ENCODE measurements around the gene TYW1. TPM values are rescaled to one million over a fixed set of nuclear protein-coding genes. Genes with fewer than 3 reads are reported as not detected.
"Not testable (repeated sequence)": the region's sequence is repeated elsewhere in the genome, so short reads cannot be mapped to it uniquely, and the experiment has no call there.

TYW1 gene
- total RNA-seq, 1 donor from 2014 or later, result 23.1 TPM

- Mint-ChIP-seq H3K27ac (no peak overlapping the region), H3K27me3 (ENCODE audit: insufficient read depth, low read depth) (no peaks in the 10 kb centered on the region), H3K9me3 (peaks cover 15% of the 10 kb centered on the region), H3K4me3 (no peak overlapping the region), H3K36me3 (peaks cover 10% of the 10 kb centered on the region), H3K4me1 (peaks cover 2% of the 10 kb centered on the region)
- Histone ChIP-seq H3K4me2 (peak overlapping the region; percentile 54), H3K79me2 (ENCODE audit: low read depth) (no peaks in the 10 kb centered on the region), H2AFZ (replicated peaks) (no peak overlapping the region), H3K36me3 (no peaks in the 10 kb centered on the region), H4K20me1 (ENCODE audit: low read depth) (no peaks in the 10 kb centered on the region), H3K27me3 (no peaks in the 10 kb centered on the region), H3K4me3 (peak overlapping the region; percentile 3), H3F3A (ENCODE audit: low read depth) (peaks cover 10% of the 10 kb centered on the region), H3K27ac (peak overlapping the region; percentile 68), H3K9me3 (ENCODE audit: low read depth) (no peaks in the 10 kb centered on the region), H3K4me1 (peaks cover 10% of the 10 kb centered on the region), H3K9ac (no peak overlapping the region)
- TF ChIP-seq EZH2 (IDR thresholded peaks at IDR 0.05) (no peak), EZH2phosphoT487 (IDR thresholded peaks at IDR 0.05) (no peak), CTCF (IDR thresholded peaks at IDR 0.05) (no peak)
- peak; percentile 74 for DNase-seq (ENCODE audit: low spot score)
These were observed 255.4 kb downstream of the TYW1 start for GRCh38 chr7:67251986-67252558.

DNA sequence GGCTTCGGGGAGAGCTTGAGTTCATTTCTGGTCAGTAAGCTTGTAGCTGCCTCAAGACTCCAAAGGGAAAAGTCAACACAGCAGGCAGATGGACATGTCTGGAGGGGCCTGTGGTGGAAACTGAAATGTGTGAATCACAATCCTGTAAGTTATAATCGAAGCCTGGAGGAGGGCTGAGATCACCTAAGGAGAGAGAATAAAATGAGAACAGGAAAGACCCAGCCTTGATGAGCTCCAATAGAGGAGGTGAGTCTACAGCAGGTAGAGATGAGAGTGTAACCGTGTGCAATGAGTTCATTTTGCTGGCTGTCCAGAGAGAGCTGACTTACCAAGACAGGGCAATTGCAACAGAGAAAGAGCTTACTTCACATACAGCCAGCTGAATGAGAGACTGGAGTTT lies 258.4 kb downstream of the TYW1 start:
- Histone ChIP-seq H3F3A (ENCODE audit: low read depth) (peaks cover 10% of the 10 kb centered on the region), H3K4me1 (peaks cover 14% of the 10 kb centered on the region)
- H3K36me3 Mint-ChIP-seq; H3K27me3 Mint-ChIP-seq (ENCODE audit: insufficient read depth, low read depth); DNase-seq (ENCODE audit: low spot score); H3K9ac ChIP-seq; H3K27ac ChIP-seq; H3K79me2 ChIP-seq (ENCODE audit: low read depth); H3K4me3 ChIP-seq; H2AFZ ChIP-seq (replicated peaks); H4K20me1 ChIP-seq (ENCODE audit: low read depth); H3K4me3 Mint-ChIP-seq; H3K27ac Mint-ChIP-seq; H3K4me2 ChIP-seq; H3K9me3 ChIP-seq (ENCODE audit: low read depth); H3K27me3 ChIP-seq; H3K36me3 ChIP-seq: not testable (repeated sequence)
- Mint-ChIP-seq H3K9me3 (peaks cover 13% of the 10 kb centered on the region), H3K4me1 (peaks cover 11% of the 10 kb centered on the region)

- Mint-ChIP-seq H3K4me1 (peaks cover 11% of the 10 kb centered on the region), H3K27ac (peak overlapping the region; percentile 3)
- H3K79me2 ChIP-seq (ENCODE audit: low read depth); H3K36me3 Mint-ChIP-seq; H2AFZ ChIP-seq (replicated peaks); H3K27ac ChIP-seq; H3F3A ChIP-seq (ENCODE audit: low read depth); H3K4me3 Mint-ChIP-seq; H3K4me3 ChIP-seq; H4K20me1 ChIP-seq (ENCODE audit: low read depth); H3K9me3 Mint-ChIP-seq; H3K9me3 ChIP-seq (ENCODE audit: low read depth); DNase-seq (ENCODE audit: low spot score); H3K36me3 ChIP-seq; H3K9ac ChIP-seq; H3K27me3 Mint-ChIP-seq (ENCODE audit: insufficient read depth, low read depth); H3K27me3 ChIP-seq; H3K4me1 ChIP-seq: not testable (repeated sequence)
- H3K4me2 ChIP-seq, result peak overlapping the region; percentile 27
These were observed 261.1 kb downstream of the TYW1 start for GRCh38 chr7:67257779-67258178.

GRCh38 chr7:67259363-67259762 lies 262.7 kb downstream of the TYW1 start:
- H3K9me3 Mint-ChIP-seq; H3K36me3 ChIP-seq; H3K4me2 ChIP-seq; H3K9me3 ChIP-seq (ENCODE audit: low read depth); H3K36me3 Mint-ChIP-seq; H2AFZ ChIP-seq (replicated peaks); H3K4me3 Mint-ChIP-seq; DNase-seq (ENCODE audit: low spot score); H4K20me1 ChIP-seq (ENCODE audit: low read depth); H3K27ac ChIP-seq; H3F3A ChIP-seq (ENCODE audit: low read depth); H3K9ac ChIP-seq; H3K27me3 ChIP-seq; H3K27ac Mint-ChIP-seq; H3K4me1 ChIP-seq; H3K79me2 ChIP-seq (ENCODE audit: low read depth); H3K27me3 Mint-ChIP-seq (ENCODE audit: insufficient read depth, low read depth); H3K4me3 ChIP-seq: not testable (repeated sequence)
- H3K4me1 Mint-ChIP-seq, result peaks cover 11% of the 10 kb centered on the region

DNA sequence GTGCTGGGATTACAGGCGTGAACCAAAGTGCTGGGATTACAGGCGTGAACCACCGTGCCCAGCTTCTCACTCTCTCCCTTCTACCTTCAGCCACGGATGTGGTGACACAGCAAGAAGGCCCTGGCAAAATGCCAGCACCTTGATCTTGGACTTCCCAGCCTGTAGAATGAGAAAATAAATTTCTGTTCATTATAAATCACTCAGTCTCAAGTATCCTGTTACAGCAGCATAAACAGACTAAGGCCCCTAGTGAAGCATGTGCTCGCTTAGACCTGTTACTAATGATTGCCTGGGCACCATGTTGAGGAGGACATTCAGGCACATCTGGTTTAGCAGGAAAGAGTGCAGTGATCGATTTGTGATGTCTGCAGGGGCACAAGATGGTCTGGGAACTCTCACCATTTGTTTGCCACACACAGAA lies 263.5 kb downstream of the TYW1 start:
- H3K4me1 ChIP-seq; H4K20me1 ChIP-seq (ENCODE audit: low read depth); H3K4me3 ChIP-seq; H3K36me3 ChIP-seq; H3K9me3 ChIP-seq (ENCODE audit: low read depth); H3K9ac ChIP-seq; H3K9me3 Mint-ChIP-seq; H3K4me2 ChIP-seq; H2AFZ ChIP-seq (replicated peaks); H3K79me2 ChIP-seq (ENCODE audit: low read depth); H3K27me3 Mint-ChIP-seq (ENCODE audit: insufficient read depth, low read depth); H3K27ac ChIP-seq; DNase-seq (ENCODE audit: low spot score); H3K27me3 ChIP-seq; H3K27ac Mint-ChIP-seq; H3F3A ChIP-seq (ENCODE audit: low read depth); H3K36me3 Mint-ChIP-seq; H3K4me3 Mint-ChIP-seq: not testable (repeated sequence)
- H3K4me1 Mint-ChIP-seq, result peaks cover 11% of the 10 kb centered on the region

- H3K27me3 ChIP-seq; H3K27ac ChIP-seq; H3K4me1 ChIP-seq; H3K4me2 ChIP-seq; H3K4me1 Mint-ChIP-seq; H3K36me3 Mint-ChIP-seq; H3K9me3 ChIP-seq (ENCODE audit: low read depth); H4K20me1 ChIP-seq (ENCODE audit: low read depth); H3K79me2 ChIP-seq (ENCODE audit: low read depth); H3K27ac Mint-ChIP-seq; H3K4me3 ChIP-seq; H3K9ac ChIP-seq; H3K9me3 Mint-ChIP-seq; H3K27me3 Mint-ChIP-seq (ENCODE audit: insufficient read depth, low read depth); H2AFZ ChIP-seq (replicated peaks); H3F3A ChIP-seq (ENCODE audit: low read depth); DNase-seq (ENCODE audit: low spot score); H3K4me3 Mint-ChIP-seq; H3K36me3 ChIP-seq: not testable (repeated sequence)
These were observed 267.4 kb downstream of the TYW1 start for GRCh38 chr7:67264000-67264399.

GRCh38 chr7:67266070-67266469 lies 269.4 kb downstream of the TYW1 start:
- H3K4me1 ChIP-seq; H3K4me1 Mint-ChIP-seq; DNase-seq (ENCODE audit: low spot score); H3K9me3 Mint-ChIP-seq; H3K4me3 ChIP-seq; H3K9me3 ChIP-seq (ENCODE audit: low read depth); H3K4me3 Mint-ChIP-seq; H3K27ac Mint-ChIP-seq; H3K36me3 Mint-ChIP-seq; H3F3A ChIP-seq (ENCODE audit: low read depth); H3K27ac ChIP-seq; H2AFZ ChIP-seq (replicated peaks); H3K27me3 Mint-ChIP-seq (ENCODE audit: insufficient read depth, low read depth); H3K36me3 ChIP-seq; H3K79me2 ChIP-seq (ENCODE audit: low read depth); H3K4me2 ChIP-seq; H3K27me3 ChIP-seq; H3K9ac ChIP-seq; H4K20me1 ChIP-seq (ENCODE audit: low read depth): not testable (repeated sequence)

Measured in neural progenitor cell (in vitro differentiated cells).